OCI-LY7 (cell line): ENCODE measurements around the gene KIZ. TPM values are rescaled to one million over a fixed set of nuclear protein-coding genes. Genes with fewer than 3 reads are reported as not detected.

Source experiments
- BruUV-seq: library from RNA; stranded (reverse); fragments of 400-500 nt; replicated peaks from 2 replicates; lab custom pipeline; 2021; lab: Mats Ljungman, UMichigan
- CTCF ChIA-PET: fragments of 300-600 bp; sonication (Branson Sonifier 250); formaldehyde crosslinking; loops from one replicate; lab custom pipeline; 2022; ENCODE audit warnings: antibody characterized with exemption; ENCODE audit not compliant: unreplicated experiment; lab: Charles Lee
- POLR2A ChIA-PET: fragments of 300-600 bp; sonication (Branson Sonifier 250); formaldehyde crosslinking; loops from one replicate; lab custom pipeline; 2022; ENCODE audit warnings: antibody characterized with exemption; lab: Charles Lee
- DNase-seq: peaks from one replicate; pipeline ENCODE4 v3.0.0-alpha.2; 2015; ENCODE audit warnings: low spot score
- H2AFZ ChIP-seq: fragments of 200-600 bp; sonication (generic), shearing (Covaris generic); 2 replicates; pipeline ENCODE4 v1.6.1; 2014; ENCODE audit warnings: mild to moderate bottlenecking, antibody characterized with exemption, low read length, moderate library complexity
- H3K27ac ChIP-seq: fragments of 200-600 bp; sonication (generic); 2 replicates; pipeline ENCODE4 v1.5.1; 2014; ENCODE audit warnings: mixed run types, low read depth, mild to moderate bottlenecking, moderate library complexity, low read length, inconsistent platforms; ENCODE audit not compliant: poor library complexity, severe bottlenecking
- H3K36me3 ChIP-seq: fragments of 200-600 bp; sonication (generic); 2 replicates; pipeline ENCODE4 v1.6.1; 2014; ENCODE audit warnings: mild to moderate bottlenecking, antibody characterized with exemption, low read length, moderate library complexity, mixed read lengths; ENCODE audit not compliant: insufficient read depth
- H3K4me1 ChIP-seq: fragments of 200-600 bp; sonication (generic); 2 replicates; pipeline ENCODE4 v1.5.1; 2014; ENCODE audit warnings: mild to moderate bottlenecking, low read length; ENCODE audit not compliant: insufficient read depth, poor library complexity, severe bottlenecking
- H3K4me2 ChIP-seq: fragments of 200-600 bp; sonication (generic); 2 replicates; pipeline ENCODE4 v1.6.1; 2014; ENCODE audit warnings: mild to moderate bottlenecking, low read length
- H3K4me3 ChIP-seq: fragments of 200-600 bp; sonication (generic); 2 replicates; pipeline ENCODE4 v1.5.1; 2014; ENCODE audit warnings: mild to moderate bottlenecking, low read depth, low read length; ENCODE audit not compliant: poor library complexity, severe bottlenecking
- H3K79me2 ChIP-seq: fragments of 200-600 bp; sonication (generic); 2 replicates; pipeline ENCODE4 v1.6.1; 2016; ENCODE audit warnings: low read depth, mild to moderate bottlenecking, low read length, moderate library complexity, mixed read lengths; ENCODE audit not compliant: insufficient read depth
- H3K9me2 ChIP-seq: fragments of 200-600 bp; sonication (generic); 2 replicates; pipeline ENCODE4 v1.6.1; 2016; ENCODE audit warnings: mild to moderate bottlenecking, low read length, mixed read lengths; ENCODE audit not compliant: insufficient read depth
- H3K9me3 ChIP-seq: fragments of 200-600 bp; sonication (generic); 2 replicates; pipeline ENCODE4 v1.6.1; 2014; ENCODE audit warnings: mild to moderate bottlenecking, mixed run types, low read length, mixed read lengths
- H4K20me1 ChIP-seq: fragments of 200-600 bp; sonication (generic); 2 replicates; pipeline ENCODE4 v1.6.1; 2014; ENCODE audit warnings: mild to moderate bottlenecking, antibody characterized with exemption, low read length, moderate library complexity, mixed read lengths; ENCODE audit not compliant: insufficient read depth
- CTCF ChIP-seq: fragments of 200-600 bp; sonication (generic); conservative IDR thresholded peaks from 2 replicates; pipeline ENCODE4 v1.5.1; 2014; ENCODE audit warnings: mild to moderate bottlenecking, antibody characterized with exemption, low read length, moderate library complexity, mixed read lengths
- EZH2phosphoT487 ChIP-seq: fragments of 200-600 bp; sonication (generic); IDR thresholded peaks from 2 replicates; pipeline ENCODE4 v1.6.1; 2018; ENCODE audit warnings: low read depth, borderline replicate concordance, mild to moderate bottlenecking, mixed run types, antibody characterized with exemption, low read length, moderate library complexity, mixed read lengths
- intact Hi-C: fragments of 100-400 bp; cut with micrococcal nuclease; formaldehyde crosslinking; loops from one replicate; pipeline ENCODE4 v1.10.0; 2022; ENCODE audit not compliant: unreplicated experiment
- total RNA-seq, 2 experiments: library from RNA; depleted of rRNA in 1 of 2; stranded (reverse); fragments of >200 nt in 1 of 2; shearing (Covaris generic) in 1 of 2; gene quantifications; 2 replicates each; pipeline ENCODE4 v1.2.3, GENCODE V29; 2014 to 2022

The KIZ gene
- total RNA-seq, 2 experiments from 2014 or later: 16.0 to 23.7 TPM

GRCh38 chr20:21102603-21103311 is 23.1 kb upstream of the KIZ start:
- Histone ChIP-seq H3K27ac (no peak overlapping the region), H4K20me1 (no peaks in the 10 kb centered on the region), H3K4me2 (peak overlapping the region; percentile 47), H3K4me1 (peaks cover 35% of the 10 kb centered on the region), H3K9me2 (no peaks in the 10 kb centered on the region), H2AFZ (peak overlapping the region; percentile 70; the same call in 1 of the 2 replicates), H3K36me3 (no peaks in the 10 kb centered on the region), H3K9me3 (no peaks in the 10 kb centered on the region), H3K79me2 (no peaks in the 10 kb centered on the region), H3K4me3 (peak overlapping the region; percentile 45)
- peak; percentile 37 for DNase-seq
- ChIA-PET CTCF (no interaction called here), POLR2A (interaction anchor here (0.7 kb wide), 1 partner anchor 186 kb away, joined by 3 read pairs; no protein-coding TSS in a partner anchor)
- TF ChIP-seq CTCF (no peak), EZH2phosphoT487 (no peak)
- no TSS peak for BruUV-seq
- intact Hi-C loops: no loop called here

DNA sequence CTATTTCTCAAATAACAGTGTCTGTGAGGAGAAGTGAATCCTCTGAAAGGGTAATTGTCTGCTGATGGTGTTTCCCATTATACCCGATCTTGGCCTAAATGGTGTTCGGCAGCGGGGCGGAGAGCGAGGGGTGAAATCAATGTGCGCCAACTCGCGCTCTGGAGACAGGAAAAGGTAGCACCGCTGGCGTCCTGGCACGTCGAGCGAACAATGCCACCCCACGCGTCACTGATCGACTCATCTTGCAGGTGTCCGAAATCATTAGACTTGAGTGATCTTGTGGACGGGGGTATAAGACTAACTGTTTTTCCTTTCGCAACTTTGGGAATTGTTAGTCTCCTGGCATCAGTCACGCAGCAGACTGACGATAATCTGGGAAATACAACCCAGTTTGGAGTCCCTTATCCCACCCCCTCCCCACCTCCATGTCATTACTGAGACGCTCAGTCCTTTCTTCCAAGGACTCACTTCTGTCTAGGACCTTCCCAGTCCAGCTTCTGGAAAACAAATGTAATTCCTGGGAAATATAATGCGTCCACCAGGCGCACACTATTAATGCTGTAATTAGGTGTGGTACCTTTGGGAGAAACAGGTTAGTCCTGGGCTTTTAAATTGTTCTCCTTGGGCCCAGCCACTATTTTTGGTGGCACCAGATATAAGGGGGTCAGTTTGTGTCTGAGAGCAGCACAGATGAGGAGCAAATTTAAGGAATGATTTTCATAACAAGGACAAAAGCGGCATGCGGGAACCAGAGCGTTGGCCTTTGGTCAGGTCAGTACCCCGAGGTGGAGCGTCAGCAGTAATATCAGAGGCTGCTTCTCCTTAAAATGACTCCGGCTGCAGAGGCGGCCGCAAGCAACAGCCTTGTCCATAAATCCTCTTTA is 22.1 kb upstream of the KIZ start:
- no peak for TF ChIP-seq EZH2phosphoT487
- no peak for TF ChIP-seq CTCF
- Histone ChIP-seq H3K4me2 (no peak overlapping the region), H3K9me2 (no peaks in the 10 kb centered on the region), H3K27ac (no peak overlapping the region), H3K4me3 (no peak overlapping the region), H3K4me1 (peaks cover 35% of the 10 kb centered on the region), H3K9me3 (no peaks in the 10 kb centered on the region), H3K36me3 (no peaks in the 10 kb centered on the region), H4K20me1 (no peaks in the 10 kb centered on the region), H2AFZ (no peak overlapping the region; the same call in 1 of the 2 replicates), H3K79me2 (no peaks in the 10 kb centered on the region)
- DNase-seq: no peak
- POLR2A ChIA-PET: no interaction called here
- intact Hi-C loops: no loop called here
- CTCF ChIA-PET: no interaction called here
- BruUV-seq: no TSS peak

GRCh38 chr20:21104466-21104761 is 21.5 kb upstream of the KIZ start:
- no peaks in the 10 kb centered on the region for H4K20me1 ChIP-seq
- ChIA-PET CTCF (no interaction called here), POLR2A (no interaction called here)
- BruUV-seq: no TSS peak
- H3K4me3 ChIP-seq: no peak overlapping the region
- TF ChIP-seq CTCF: no peak
- TF ChIP-seq EZH2phosphoT487: no peak
- no peak overlapping the region for H3K4me2 ChIP-seq
- intact Hi-C loops: no loop called here
- H3K9me2 ChIP-seq: no peaks in the 10 kb centered on the region
- H3K27ac ChIP-seq: no peak overlapping the region
- H3K9me3 ChIP-seq: no peaks in the 10 kb centered on the region
- no peaks in the 10 kb centered on the region for H3K79me2 ChIP-seq
- H3K36me3 ChIP-seq: no peaks in the 10 kb centered on the region
- H2AFZ ChIP-seq: no peak overlapping the region
- H3K4me1 ChIP-seq: peaks cover 29% of the 10 kb centered on the region
- no peak for DNase-seq
